PFSK-1 (cell line): ENCODE measurements around the gene CLEC16A.

Experiments used
- SIN3A ChIP-seq: IDR thresholded peaks from 2 replicates; pipeline ENCODE4 v1.6.1; 2012; ENCODE audit warnings: mild to moderate bottlenecking, low read length, moderate library complexity, borderline replicate concordance; ENCODE audit not compliant: insufficient read depth
- TAF1 ChIP-seq: IDR thresholded peaks from 2 replicates; pipeline ENCODE4 v1.6.1; 2012; ENCODE audit warnings: low read length, control low read depth, borderline replicate concordance; ENCODE audit not compliant: insufficient read depth

GRCh38 chr16:11080999-11081630, 136.8 kb downstream of the CLEC16A start:
- TF ChIP-seq SIN3A, result no peak
- TF ChIP-seq TAF1, result no peak
